ENCODE measurements around the gene GLOD5. TPM values are rescaled to one million over a fixed set of nuclear protein-coding genes. Genes with fewer than 3 reads are reported as not detected.

Gene GLOD5
- total RNA-seq, 1 donor from 2014 or later = not detected

DNA sequence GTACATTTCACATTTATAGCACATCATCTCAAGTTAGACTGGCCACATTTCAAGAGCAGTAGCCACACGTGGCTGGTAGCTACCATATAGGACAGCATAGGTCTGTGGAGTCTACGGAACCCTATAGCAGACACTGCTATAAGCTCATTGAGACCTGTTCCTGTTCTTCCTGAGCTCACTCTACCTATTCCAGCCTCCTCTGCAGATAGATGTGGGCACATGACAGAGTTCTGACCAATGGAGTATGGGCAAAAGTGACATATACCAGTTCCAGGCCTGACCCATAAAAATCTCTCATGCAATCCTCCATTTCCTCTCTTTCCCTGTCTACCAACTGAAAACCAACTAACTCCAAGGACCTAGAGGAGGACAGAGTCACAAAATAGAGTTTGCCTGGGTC is 36.8 kb downstream of the GLOD5 start:
- no peaks in the 10 kb centered on the region for H3K9me3 Mint-ChIP-seq (ENCODE audit: unreplicated experiment)
- no peak overlapping the region for H3K4me3 Mint-ChIP-seq (ENCODE audit: unreplicated experiment)
- H3K36me3 Mint-ChIP-seq (ENCODE audit: low read depth, unreplicated experiment) = peaks cover 4% of the 10 kb centered on the region
- TF ChIP-seq CTCF (IDR thresholded peaks at IDR 0.05; ENCODE audit: unreplicated experiment) = no peak
- H3K27ac Mint-ChIP-seq (ENCODE audit: unreplicated experiment) = no peak overlapping the region
- peaks cover 7% of the 10 kb centered on the region for H3K27me3 Mint-ChIP-seq (ENCODE audit: unreplicated experiment)
- peaks cover 11% of the 10 kb centered on the region for H3K4me1 Mint-ChIP-seq (ENCODE audit: unreplicated experiment)
- DNase-seq (ENCODE audit: low spot score) = no peak

DNA sequence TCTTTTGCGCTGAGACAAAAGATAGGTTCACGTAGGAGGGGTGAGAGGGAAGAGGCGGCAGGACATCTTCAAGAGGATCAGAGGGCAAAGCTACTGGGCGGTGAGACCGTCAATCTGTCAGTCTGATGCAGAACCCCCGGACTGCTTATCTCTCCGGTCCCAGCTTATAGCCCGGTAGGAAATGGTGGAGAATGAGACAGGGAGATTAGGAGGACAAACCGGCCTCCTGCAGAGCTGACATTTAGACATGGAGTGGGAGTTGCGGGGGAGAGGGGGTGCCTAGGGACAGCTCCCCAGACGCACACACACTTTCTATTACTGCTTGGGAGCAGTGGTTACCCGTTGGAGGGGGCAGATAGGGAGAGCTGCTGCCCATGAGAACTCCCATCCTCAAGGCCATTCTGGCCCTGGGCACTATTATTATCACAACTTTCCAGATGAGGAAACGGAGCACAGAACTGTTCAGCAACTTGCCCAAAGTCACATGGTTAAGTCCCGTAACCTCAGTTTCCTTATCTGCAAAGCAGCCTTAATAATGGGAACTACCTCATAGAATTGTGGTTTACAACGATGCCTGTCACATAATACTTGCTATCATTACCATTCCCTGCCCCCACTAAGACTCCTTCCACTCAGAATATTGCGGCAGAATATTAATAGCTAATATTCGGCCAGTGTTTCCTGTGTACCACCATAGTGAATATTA is 39.2 kb downstream of the GLOD5 start:
- Mint-ChIP-seq H3K4me1 (ENCODE audit: unreplicated experiment) (peaks cover 5% of the 10 kb centered on the region), H3K4me3 (ENCODE audit: unreplicated experiment) (peak overlapping the region; percentile 94), H3K9me3 (ENCODE audit: unreplicated experiment) (no peaks in the 10 kb centered on the region), H3K27me3 (ENCODE audit: unreplicated experiment) (peaks cover 10% of the 10 kb centered on the region), H3K36me3 (ENCODE audit: low read depth, unreplicated experiment) (peaks cover 10% of the 10 kb centered on the region), H3K27ac (ENCODE audit: unreplicated experiment) (peak overlapping the region; percentile 97)
- DNase-seq (ENCODE audit: low spot score) = no peak
- no peak for TF ChIP-seq CTCF (IDR thresholded peaks at IDR 0.05; ENCODE audit: unreplicated experiment)

- H3K27ac Mint-ChIP-seq (ENCODE audit: unreplicated experiment) = peak within 1 kb of the TSS; percentile 98
- DNase-seq (ENCODE audit: low spot score) = peak; percentile 86
- peaks cover 10% of the 10 kb centered on the region for H3K36me3 Mint-ChIP-seq (ENCODE audit: low read depth, unreplicated experiment)
- H3K9me3 Mint-ChIP-seq (ENCODE audit: unreplicated experiment) = no peaks in the 10 kb centered on the region
- H3K4me3 Mint-ChIP-seq (ENCODE audit: unreplicated experiment) = peak within 1 kb of the TSS; percentile 97
- no peak for TF ChIP-seq CTCF (IDR thresholded peaks at IDR 0.05; ENCODE audit: unreplicated experiment)
- H3K4me1 Mint-ChIP-seq (ENCODE audit: unreplicated experiment) = peaks cover 5% of the 10 kb centered on the region
- H3K27me3 Mint-ChIP-seq (ENCODE audit: unreplicated experiment) = peaks cover 7% of the 10 kb centered on the region
Measured at GRCh38 chrX:48801280-48802088, 39.9 kb downstream of the GLOD5 start, which contains the start of gene HDAC6. TSS of gene HDAC6 (plus strand) at chrX:48802067. CDS start at chrX:48802693, 626 bp downstream.

DNA sequence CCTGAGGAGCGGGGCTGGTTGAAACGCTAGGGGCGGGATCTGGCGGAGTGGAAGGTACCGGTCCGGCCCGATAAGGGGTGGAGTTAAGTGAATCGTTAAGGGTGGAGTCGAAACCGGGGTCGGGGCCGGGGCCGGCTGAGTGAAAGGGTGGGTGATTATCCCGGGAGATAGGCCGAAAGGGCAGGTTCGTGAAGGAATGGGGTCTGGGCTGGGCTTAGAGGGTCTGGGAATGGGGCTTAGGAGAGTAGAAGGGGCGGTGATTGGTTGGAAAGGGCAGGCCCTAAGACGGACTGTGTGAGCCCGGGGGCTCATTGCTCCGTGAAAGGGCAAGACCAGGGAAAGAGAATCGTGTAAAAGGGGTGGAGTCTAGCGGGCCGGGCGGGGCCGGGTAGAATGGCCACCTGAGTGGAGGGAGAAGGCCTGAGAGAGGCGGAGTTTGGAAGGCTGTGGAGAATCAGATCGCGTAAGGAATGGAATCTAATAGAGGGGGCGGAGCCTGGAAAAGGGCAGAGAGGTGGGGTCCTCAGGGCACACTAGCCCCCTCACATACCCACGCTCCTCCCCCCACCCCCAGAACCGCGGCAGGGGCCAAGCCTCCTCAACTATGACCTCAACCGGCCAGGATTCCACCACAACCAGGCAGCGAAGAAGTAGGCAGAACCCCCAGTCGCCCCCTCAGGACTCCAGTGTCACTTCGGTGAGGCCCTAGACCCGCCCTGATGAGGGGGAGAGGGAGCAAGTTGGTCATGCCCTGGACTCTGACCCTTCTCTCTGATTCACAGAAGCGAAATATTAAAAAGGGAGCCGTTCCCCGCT is 40.8 kb downstream of the GLOD5 start:
- Mint-ChIP-seq H3K4me1 (ENCODE audit: unreplicated experiment) (peaks cover 5% of the 10 kb centered on the region), H3K9me3 (ENCODE audit: unreplicated experiment) (no peaks in the 10 kb centered on the region), H3K36me3 (ENCODE audit: low read depth, unreplicated experiment) (peaks cover 10% of the 10 kb centered on the region), H3K27me3 (ENCODE audit: unreplicated experiment) (peaks cover 7% of the 10 kb centered on the region), H3K27ac (ENCODE audit: unreplicated experiment) (peak overlapping the region; percentile 98), H3K4me3 (ENCODE audit: unreplicated experiment) (peak overlapping the region; percentile 97)
- TF ChIP-seq CTCF (IDR thresholded peaks at IDR 0.05; ENCODE audit: unreplicated experiment) = no peak
- peak; percentile 65 for DNase-seq (ENCODE audit: low spot score)

Measured in endothelial cell (in vitro differentiated cells).